Measurements from ENCODE around the gene PRDM15.

GRCh38 chr21:41801321-41802197 is 77.6 kb downstream of the PRDM15 start:
- no peak for TF ChIP-seq CTCF (optimal IDR thresholded peaks at IDR 0.05 in 1 of 3, IDR thresholded peaks at IDR 0.05 in 1 of 3, conservative IDR thresholded peaks at IDR 0.05 in 1 of 3; ENCODE audit: extremely low read depth in 1 of 3, insufficient read depth in 2 of 3, low read length in 3 of 3)
- no peak for TF ChIP-seq EZH2 (IDR thresholded peaks at IDR 0.05; ENCODE audit: low read length)
